ENCODE measurements around the gene ASIC2. TPM values are rescaled to one million over a fixed set of nuclear protein-coding genes. Genes with fewer than 3 reads are reported as not detected.
A peak's percentile ranks its signal among the peaks of the same experiment; 100 is the strongest.

Gene ASIC2
- total RNA-seq, 1 donor from 2014 or later, result not detected

DNA sequence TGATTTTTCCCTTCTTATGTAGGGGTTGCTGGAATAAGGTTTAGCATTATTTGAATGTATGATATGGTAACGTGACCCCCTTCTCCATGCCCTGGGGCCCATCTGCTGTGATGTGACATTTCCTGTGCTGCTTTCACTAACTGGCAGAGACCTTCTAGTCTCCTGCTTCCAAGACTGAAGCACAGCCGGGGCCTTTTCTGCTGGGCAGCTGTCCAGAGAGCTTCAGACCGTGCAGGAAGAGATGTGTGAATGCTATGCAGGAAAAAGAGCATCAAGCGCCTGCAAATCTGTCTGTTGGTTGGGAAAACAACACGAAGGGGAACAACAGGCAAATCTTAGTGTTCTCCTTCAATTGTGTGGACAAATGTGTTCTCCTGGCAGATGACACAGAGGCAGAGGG, 173.0 kb downstream of the ASIC2 start:
- Mint-ChIP-seq H3K9me3 (ENCODE audit: unreplicated experiment) (no peaks in the 10 kb centered on the region), H3K4me1 (ENCODE audit: unreplicated experiment) (peaks cover 4% of the 10 kb centered on the region), H3K27ac (ENCODE audit: unreplicated experiment) (no peak overlapping the region), H3K4me3 (ENCODE audit: unreplicated experiment) (no peak overlapping the region), H3K27me3 (ENCODE audit: unreplicated experiment) (peaks cover 3% of the 10 kb centered on the region), H3K36me3 (ENCODE audit: low read depth, unreplicated experiment) (no peaks in the 10 kb centered on the region)
- TF ChIP-seq, protein P1, sequence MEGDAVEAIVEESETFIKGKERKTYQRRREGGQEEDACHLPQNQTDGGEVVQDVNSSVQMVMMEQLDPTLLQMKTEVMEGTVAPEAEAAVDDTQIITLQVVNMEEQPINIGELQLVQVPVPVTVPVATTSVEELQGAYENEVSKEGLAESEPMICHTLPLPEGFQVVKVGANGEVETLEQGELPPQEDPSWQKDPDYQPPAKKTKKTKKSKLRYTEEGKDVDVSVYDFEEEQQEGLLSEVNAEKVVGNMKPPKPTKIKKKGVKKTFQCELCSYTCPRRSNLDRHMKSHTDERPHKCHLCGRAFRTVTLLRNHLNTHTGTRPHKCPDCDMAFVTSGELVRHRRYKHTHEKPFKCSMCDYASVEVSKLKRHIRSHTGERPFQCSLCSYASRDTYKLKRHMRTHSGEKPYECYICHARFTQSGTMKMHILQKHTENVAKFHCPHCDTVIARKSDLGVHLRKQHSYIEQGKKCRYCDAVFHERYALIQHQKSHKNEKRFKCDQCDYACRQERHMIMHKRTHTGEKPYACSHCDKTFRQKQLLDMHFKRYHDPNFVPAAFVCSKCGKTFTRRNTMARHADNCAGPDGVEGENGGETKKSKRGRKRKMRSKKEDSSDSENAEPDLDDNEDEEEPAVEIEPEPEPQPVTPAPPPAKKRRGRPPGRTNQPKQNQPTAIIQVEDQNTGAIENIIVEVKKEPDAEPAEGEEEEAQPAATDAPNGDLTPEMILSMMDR (IDR thresholded peaks at IDR 0.05; ENCODE audit: unreplicated experiment), result no peak
- DNase-seq (ENCODE audit: low spot score), result no peak

GRCh38 chr17:33118391-33119075, 174.6 kb downstream of the ASIC2 start:
- H3K36me3 Mint-ChIP-seq (ENCODE audit: low read depth, unreplicated experiment), result no peaks in the 10 kb centered on the region

GRCh38 chr17:33116021-33116551, 177.0 kb downstream of the ASIC2 start:
- no peaks in the 10 kb centered on the region for H3K36me3 Mint-ChIP-seq (ENCODE audit: low read depth, unreplicated experiment)
- TF ChIP-seq, protein P1 (IDR thresholded peaks at IDR 0.05; ENCODE audit: unreplicated experiment), result no peak
- peaks cover 2% of the 10 kb centered on the region for H3K27me3 Mint-ChIP-seq (ENCODE audit: unreplicated experiment)
- H3K9me3 Mint-ChIP-seq (ENCODE audit: unreplicated experiment), result no peaks in the 10 kb centered on the region
- H3K4me1 Mint-ChIP-seq (ENCODE audit: unreplicated experiment), result no peaks in the 10 kb centered on the region
- H3K27ac Mint-ChIP-seq (ENCODE audit: unreplicated experiment), result no peak overlapping the region
- no peak for DNase-seq (ENCODE audit: low spot score)
- H3K4me3 Mint-ChIP-seq (ENCODE audit: unreplicated experiment), result no peak overlapping the region

More at GRCh38 chr17:33118391-33119075, 174.6 kb downstream of the ASIC2 start:
- H3K27me3 Mint-ChIP-seq (ENCODE audit: unreplicated experiment), result peaks cover 3% of the 10 kb centered on the region
- DNase-seq (ENCODE audit: low spot score), result no peak
- no peak overlapping the region for H3K4me3 Mint-ChIP-seq (ENCODE audit: unreplicated experiment)
- no peaks in the 10 kb centered on the region for H3K9me3 Mint-ChIP-seq (ENCODE audit: unreplicated experiment)
- TF ChIP-seq, protein P1 (IDR thresholded peaks at IDR 0.05; ENCODE audit: unreplicated experiment), result no peak
- H3K4me1 Mint-ChIP-seq (ENCODE audit: unreplicated experiment), result peaks cover 4% of the 10 kb centered on the region
- H3K27ac Mint-ChIP-seq (ENCODE audit: unreplicated experiment), result no peak overlapping the region

- Mint-ChIP-seq H3K27me3 (ENCODE audit: unreplicated experiment) (peaks cover 3% of the 10 kb centered on the region), H3K27ac (ENCODE audit: unreplicated experiment) (no peak overlapping the region), H3K4me3 (ENCODE audit: unreplicated experiment) (no peak overlapping the region), H3K4me1 (ENCODE audit: unreplicated experiment) (no peaks in the 10 kb centered on the region), H3K9me3 (ENCODE audit: unreplicated experiment) (no peaks in the 10 kb centered on the region), H3K36me3 (ENCODE audit: low read depth, unreplicated experiment) (no peaks in the 10 kb centered on the region)
- TF ChIP-seq, protein P1 (IDR thresholded peaks at IDR 0.05; ENCODE audit: unreplicated experiment), result no peak
- peak; percentile 3 for DNase-seq (ENCODE audit: low spot score)
Measured at GRCh38 chr17:33115366-33115765, 177.7 kb downstream of the ASIC2 start.

GRCh38 chr17:33113991-33114370, 179.1 kb downstream of the ASIC2 start:
- H3K27ac Mint-ChIP-seq (ENCODE audit: unreplicated experiment), result no peak overlapping the region
- H3K9me3 Mint-ChIP-seq (ENCODE audit: unreplicated experiment), result no peaks in the 10 kb centered on the region
- DNase-seq (ENCODE audit: low spot score), result no peak
- TF ChIP-seq, protein P1 (IDR thresholded peaks at IDR 0.05; ENCODE audit: unreplicated experiment), result no peak
- peaks cover 3% of the 10 kb centered on the region for H3K27me3 Mint-ChIP-seq (ENCODE audit: unreplicated experiment)
- H3K36me3 Mint-ChIP-seq (ENCODE audit: low read depth, unreplicated experiment), result no peaks in the 10 kb centered on the region
- H3K4me1 Mint-ChIP-seq (ENCODE audit: unreplicated experiment), result no peaks in the 10 kb centered on the region
- H3K4me3 Mint-ChIP-seq (ENCODE audit: unreplicated experiment), result no peak overlapping the region

Measured in endothelial cell (in vitro differentiated cells).